Keratinocyte (primary cell): ENCODE results near the gene PEA15. TPM values are rescaled to one million over a fixed set of nuclear protein-coding genes. Genes with fewer than 3 reads are reported as not detected.

Experiments used
- DNase-seq: peaks from one replicate; pipeline ENCODE4 v3.0.0-alpha.2; 2011; ENCODE audit warnings: low read depth, missing footprints, low spot score
- FAIRE-seq: peaks from 2 replicates; lab custom pipeline; 2011; peaks lifted over from hg19 to GRCh38; lab: Jason Lieb, UNC
- H2AFZ ChIP-seq: 2 replicates; pipeline ENCODE4 v1.6.0; 2012; ENCODE audit warnings: low read length, control low read depth, inconsistent platforms; ENCODE audit not compliant: control insufficient read depth
- H3K27ac ChIP-seq: 2 replicates; pipeline ENCODE4 v1.5.1; 2011; ENCODE audit warnings: low read length; ENCODE audit not compliant: control insufficient read depth, insufficient read depth
- H3K27me3 ChIP-seq: 3 replicates; pipeline ENCODE4 v1.6.0; 2011; ENCODE audit warnings: low read length; ENCODE audit not compliant: control insufficient read depth, insufficient read depth; ENCODE audit errors: extremely low read depth
- H3K36me3 ChIP-seq, 2 experiments: 2 replicates in 1 of 2; 3 replicates in 1 of 2; pipeline ENCODE4 v1.5.1; 2011; ENCODE audit warnings: low read length in 2 of 2, mild to moderate bottlenecking in 1 of 2; ENCODE audit not compliant: control insufficient read depth in 2 of 2, insufficient read depth in 2 of 2; ENCODE audit errors: extremely low read depth in 1 of 2
- H3K4me1 ChIP-seq: 3 replicates; pipeline ENCODE4 v1.5.1; 2011; ENCODE audit warnings: low read length; ENCODE audit not compliant: control insufficient read depth, insufficient read depth; ENCODE audit errors: extremely low read depth
- H3K4me2 ChIP-seq: 3 replicates; pipeline ENCODE4 v1.6.0; 2011; ENCODE audit warnings: low read depth, low read length; ENCODE audit not compliant: control insufficient read depth, insufficient read depth; ENCODE audit errors: extremely low read depth
- H3K4me3 ChIP-seq, 3 experiments: fragments of 200-600 bp in 1 of 3; sonication (generic) in 1 of 3; 2 replicates in 2 of 3; 3 replicates in 1 of 3; pipeline ENCODE4 v1.5.1; 2011 to 2016; ENCODE audit warnings: low read length in 3 of 3, mild to moderate bottlenecking in 3 of 3, control low read depth in 2 of 3, inconsistent platforms in 1 of 3, low read depth in 1 of 3, mixed read lengths in 1 of 3, mixed run types in 1 of 3, moderate library complexity in 1 of 3; ENCODE audit not compliant: control insufficient read depth in 2 of 3, insufficient read depth in 2 of 3; ENCODE audit errors: extremely low read depth in 1 of 3
- H3K79me2 ChIP-seq: 2 replicates; pipeline ENCODE4 v1.6.0; 2012; ENCODE audit warnings: low read length; ENCODE audit not compliant: control insufficient read depth, insufficient read depth
- H3K9ac ChIP-seq: 3 replicates; pipeline ENCODE4 v1.6.0; 2011; ENCODE audit warnings: low read length; ENCODE audit not compliant: control insufficient read depth, insufficient read depth; ENCODE audit errors: extremely low read depth
- H3K9me1 ChIP-seq: 3 replicates; pipeline ENCODE4 v1.6.0; 2011; ENCODE audit warnings: low read length; ENCODE audit not compliant: control insufficient read depth, insufficient read depth; ENCODE audit errors: extremely low read depth
- H3K9me3 ChIP-seq: 2 replicates; pipeline ENCODE4 v1.5.1; 2012; ENCODE audit warnings: low read depth, low read length; ENCODE audit not compliant: control insufficient read depth
- H4K20me1 ChIP-seq: 3 replicates; pipeline ENCODE4 v1.6.0; 2011; ENCODE audit warnings: low read length; ENCODE audit not compliant: control insufficient read depth, insufficient read depth; ENCODE audit errors: extremely low read depth
- EZH2 ChIP-seq: IDR thresholded peaks from one replicate; pipeline ENCODE4 v1.6.1; 2012; ENCODE audit warnings: inconsistent platforms, mild to moderate bottlenecking, low read length, moderate library complexity
- dilution Hi-C: fragments of 300-500 bp; cut with MboI; formaldehyde crosslinking; loops from one replicate; pipeline ENCODE4 v1.7.0; 2020; ENCODE audit warnings: low sequenced_read_pairs; ENCODE audit not compliant: extremely low pct_ligation_motif_present
- polyA plus RNA-seq, 5 experiments: library from polyadenylated mRNA; depleted of rRNA in 3 of 5; stranded (reverse) in 3 of 5; stranded (forward) in 1 of 5; unstranded in 1 of 5; fragments of >200 nt; gene quantifications; 1 replicate in 1 of 5; 2 replicates in 3 of 5; 3 replicates in 1 of 5; pipeline versions ENCODE4 v1.2.1 to v1.2.3, GENCODE V29; 2011 to 2012; ENCODE audit warnings: missing spikeins in 2 of 5, low read depth in 1 of 5, low replicate concordance in 1 of 5
- TF ChIP-seq, protein P1 (sequence below), 3 experiments: IDR thresholded peaks in 1 of 3; conservative IDR thresholded peaks in 1 of 3; optimal IDR thresholded peaks in 1 of 3; 2 replicates in 2 of 3; 3 replicates in 1 of 3; pipeline versions ENCODE3 to v1.5.1; 2011; ENCODE audit warnings: low read length in 3 of 3, mild to moderate bottlenecking in 3 of 3, moderate library complexity in 2 of 3, control low read depth in 1 of 3, inconsistent platforms in 1 of 3; ENCODE audit not compliant: insufficient read depth in 2 of 3; ENCODE audit errors: extremely low read depth in 1 of 3

Gene PEA15
- polyA plus RNA-seq, 1 donor (not counting 4 experiments of a cell fraction or from before 2014, with no cell fraction given), result 367 TPM

DNA sequence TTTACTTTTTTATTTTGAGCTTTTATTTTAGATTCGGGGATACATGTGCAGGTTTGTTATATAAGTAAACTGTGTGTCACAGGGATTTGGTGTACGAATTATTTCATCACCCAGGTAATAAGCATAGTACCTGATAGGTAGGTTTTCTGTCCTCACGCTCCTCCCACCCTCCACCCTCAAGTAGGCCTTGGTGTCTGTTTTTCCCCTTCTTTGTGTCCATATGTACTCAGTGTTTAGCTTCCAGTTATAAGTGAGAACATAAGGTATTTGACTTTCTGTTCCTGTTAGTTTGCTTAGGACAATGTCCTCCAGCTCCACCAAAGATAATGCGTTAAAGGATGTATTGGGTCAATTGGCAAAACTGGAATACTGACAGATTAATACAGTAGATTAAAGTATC, 48.0 kb upstream of the PEA15 start:
- dilution Hi-C loops, result no loop called here
- no peak overlapping the region for H3K27ac ChIP-seq
- no peak overlapping the region for H3K4me3 ChIP-seq
- no peak overlapping the region for H3K9ac ChIP-seq
- H3K79me2 ChIP-seq, result no peaks in the 10 kb centered on the region
- no peaks in the 10 kb centered on the region for H3K4me1 ChIP-seq
- H3K9me1 ChIP-seq, result no peaks in the 10 kb centered on the region
- DNase-seq (no peak), FAIRE-seq (no peak)
- H3K27me3 ChIP-seq, result peaks cover 4% of the 10 kb centered on the region
- no peak overlapping the region for H2AFZ ChIP-seq
- no peaks in the 10 kb centered on the region for H3K9me3 ChIP-seq
- H3K36me3 ChIP-seq, result no peaks in the 10 kb centered on the region
- no peak overlapping the region for H3K4me2 ChIP-seq
- TF ChIP-seq EZH2, result no peak
- TF ChIP-seq, protein P1, sequence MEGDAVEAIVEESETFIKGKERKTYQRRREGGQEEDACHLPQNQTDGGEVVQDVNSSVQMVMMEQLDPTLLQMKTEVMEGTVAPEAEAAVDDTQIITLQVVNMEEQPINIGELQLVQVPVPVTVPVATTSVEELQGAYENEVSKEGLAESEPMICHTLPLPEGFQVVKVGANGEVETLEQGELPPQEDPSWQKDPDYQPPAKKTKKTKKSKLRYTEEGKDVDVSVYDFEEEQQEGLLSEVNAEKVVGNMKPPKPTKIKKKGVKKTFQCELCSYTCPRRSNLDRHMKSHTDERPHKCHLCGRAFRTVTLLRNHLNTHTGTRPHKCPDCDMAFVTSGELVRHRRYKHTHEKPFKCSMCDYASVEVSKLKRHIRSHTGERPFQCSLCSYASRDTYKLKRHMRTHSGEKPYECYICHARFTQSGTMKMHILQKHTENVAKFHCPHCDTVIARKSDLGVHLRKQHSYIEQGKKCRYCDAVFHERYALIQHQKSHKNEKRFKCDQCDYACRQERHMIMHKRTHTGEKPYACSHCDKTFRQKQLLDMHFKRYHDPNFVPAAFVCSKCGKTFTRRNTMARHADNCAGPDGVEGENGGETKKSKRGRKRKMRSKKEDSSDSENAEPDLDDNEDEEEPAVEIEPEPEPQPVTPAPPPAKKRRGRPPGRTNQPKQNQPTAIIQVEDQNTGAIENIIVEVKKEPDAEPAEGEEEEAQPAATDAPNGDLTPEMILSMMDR (optimal IDR thresholded peaks at IDR 0.05 in 1 of 3, IDR thresholded peaks at IDR 0.05 in 1 of 3, conservative IDR thresholded peaks at IDR 0.05 in 1 of 3; ENCODE audit: extremely low read depth in 1 of 3, insufficient read depth in 2 of 3, low read length in 3 of 3), result no peak
- no peaks in the 10 kb centered on the region for H4K20me1 ChIP-seq

- FAIRE-seq, result no peak
- H3K9me1 ChIP-seq, result no peaks in the 10 kb centered on the region
- no peaks in the 10 kb centered on the region for H3K4me1 ChIP-seq
- no peaks in the 10 kb centered on the region for H3K79me2 ChIP-seq
- H2AFZ ChIP-seq, result no peak overlapping the region
- peaks cover 4% of the 10 kb centered on the region for H3K27me3 ChIP-seq
- TF ChIP-seq, protein P1 (optimal IDR thresholded peaks at IDR 0.05 in 1 of 3, IDR thresholded peaks at IDR 0.05 in 1 of 3, conservative IDR thresholded peaks at IDR 0.05 in 1 of 3; ENCODE audit: extremely low read depth in 1 of 3, insufficient read depth in 2 of 3, low read length in 3 of 3), result no peak
- no peak for TF ChIP-seq EZH2
- no peak for DNase-seq
- no peak overlapping the region for H3K9ac ChIP-seq
- dilution Hi-C loops, result no loop called here
- no peaks in the 10 kb centered on the region for H3K36me3 ChIP-seq
- no peak overlapping the region for H3K4me3 ChIP-seq
- H3K27ac ChIP-seq, result no peak overlapping the region
- no peaks in the 10 kb centered on the region for H3K9me3 ChIP-seq
- no peaks in the 10 kb centered on the region for H4K20me1 ChIP-seq
- no peak overlapping the region for H3K4me2 ChIP-seq
Observed at GRCh38 chr1:160158031-160158430, 47.2 kb upstream of the PEA15 start.
